ENCODE data around the gene LGALS9B. TPM values are rescaled to one million over a fixed set of nuclear protein-coding genes. Genes with fewer than 3 reads are reported as not detected.
"Not testable (repeated sequence)": the region's sequence is repeated elsewhere in the genome, so short reads cannot be mapped to it uniquely, and the experiment has no call there.

The LGALS9B gene
- total RNA-seq (2014; rRNA removed; shearing (Covaris generic)) (not detected in 2 replicates), polyA plus RNA-seq (2016; fragmentation: Nextera tagmentation; extraction: Ambion mirVana) (not detected in 2 replicates)

GRCh38 chr17:20467447-20467846 is at the start of gene LGALS9B:
Gene LGALS9B, minus strand, starts transcription at chr17:20467539. Its CDS starts 69 bp downstream, at chr17:20467470.
- WGBS, 2 experiments (ENCODE audit: low coverage in 1 of 2, low lambda C conversion rate in 2 of 2, missing lambda C conversion rate in 2 of 2) = no CpG with 5 or more reads among the region's 4 CpGs
- in situ Hi-C loops (cut with MboI); H3K4me3 ChIP-seq; H3K36me3 ChIP-seq (ENCODE audit: low read depth); H4K20me1 ChIP-seq (ENCODE audit: insufficient read depth); H2AFZ ChIP-seq; DNase-seq; H3K27ac ChIP-seq; H3K4me2 ChIP-seq (ENCODE audit: unreplicated experiment); H3K9me2 ChIP-seq (ENCODE audit: insufficient read depth); H3K79me2 ChIP-seq (ENCODE audit: insufficient read depth); H3K27me3 ChIP-seq (replicated peaks; ENCODE audit: insufficient read depth); H3K9ac ChIP-seq; H3F3A ChIP-seq (ENCODE audit: insufficient read depth); H3K4me1 ChIP-seq (ENCODE audit: insufficient read depth); H3K9me3 ChIP-seq (ENCODE audit: low read depth): not testable (repeated sequence)

DNA sequence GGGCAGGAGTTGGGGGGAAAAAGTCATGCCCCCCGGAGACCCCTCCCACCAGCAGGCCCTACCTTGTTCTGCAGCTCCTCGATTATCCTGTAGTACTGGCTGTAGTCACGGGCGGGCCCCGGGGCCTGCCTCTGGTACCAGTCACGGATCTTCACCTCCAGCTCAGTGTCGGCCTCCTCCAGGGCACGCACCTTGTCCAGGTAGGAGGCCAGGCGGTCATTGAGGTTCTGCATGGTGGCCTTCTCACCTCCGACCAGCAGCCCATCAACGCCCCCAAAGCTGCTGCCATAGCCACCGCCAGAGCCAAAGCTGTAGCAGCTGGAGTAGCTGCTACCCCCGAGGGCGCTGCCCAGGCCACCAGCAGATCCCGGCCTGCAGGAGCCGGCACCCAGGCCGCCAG is 49.6 kb upstream of the LGALS9B start:
- H3K9ac ChIP-seq; H3K27me3 ChIP-seq (replicated peaks; ENCODE audit: insufficient read depth); H3K4me1 ChIP-seq (ENCODE audit: insufficient read depth); H3K36me3 ChIP-seq (ENCODE audit: low read depth); H3K4me3 ChIP-seq; H3K27ac ChIP-seq; DNase-seq; in situ Hi-C loops (cut with MboI); H3F3A ChIP-seq (ENCODE audit: insufficient read depth); H2AFZ ChIP-seq; H4K20me1 ChIP-seq (ENCODE audit: insufficient read depth); H3K9me2 ChIP-seq (ENCODE audit: insufficient read depth); H3K9me3 ChIP-seq (ENCODE audit: low read depth); H3K4me2 ChIP-seq (ENCODE audit: unreplicated experiment); H3K79me2 ChIP-seq (ENCODE audit: insufficient read depth): not testable (repeated sequence)
- WGBS, 2 experiments (ENCODE audit: low coverage in 1 of 2, low lambda C conversion rate in 2 of 2, missing lambda C conversion rate in 2 of 2) = 75% methylated on average over 10 to 17 of the region's 17 CpGs

GRCh38 chr17:20515099-20515498 is 47.8 kb upstream of the LGALS9B start:
- H3K79me2 ChIP-seq (ENCODE audit: insufficient read depth); H3K4me3 ChIP-seq; H4K20me1 ChIP-seq (ENCODE audit: insufficient read depth); H3F3A ChIP-seq (ENCODE audit: insufficient read depth); H3K9ac ChIP-seq; DNase-seq; H3K36me3 ChIP-seq (ENCODE audit: low read depth); H3K27ac ChIP-seq; H2AFZ ChIP-seq; H3K9me3 ChIP-seq (ENCODE audit: low read depth); H3K27me3 ChIP-seq (replicated peaks; ENCODE audit: insufficient read depth); in situ Hi-C loops (cut with MboI); H3K4me1 ChIP-seq (ENCODE audit: insufficient read depth); H3K9me2 ChIP-seq (ENCODE audit: insufficient read depth); H3K4me2 ChIP-seq (ENCODE audit: unreplicated experiment): not testable (repeated sequence)
- WGBS, 2 experiments (ENCODE audit: low coverage in 1 of 2, low lambda C conversion rate in 2 of 2, missing lambda C conversion rate in 2 of 2) = 44 to 66% methylated on average over 9 of the region's 10 CpGs

DNA sequence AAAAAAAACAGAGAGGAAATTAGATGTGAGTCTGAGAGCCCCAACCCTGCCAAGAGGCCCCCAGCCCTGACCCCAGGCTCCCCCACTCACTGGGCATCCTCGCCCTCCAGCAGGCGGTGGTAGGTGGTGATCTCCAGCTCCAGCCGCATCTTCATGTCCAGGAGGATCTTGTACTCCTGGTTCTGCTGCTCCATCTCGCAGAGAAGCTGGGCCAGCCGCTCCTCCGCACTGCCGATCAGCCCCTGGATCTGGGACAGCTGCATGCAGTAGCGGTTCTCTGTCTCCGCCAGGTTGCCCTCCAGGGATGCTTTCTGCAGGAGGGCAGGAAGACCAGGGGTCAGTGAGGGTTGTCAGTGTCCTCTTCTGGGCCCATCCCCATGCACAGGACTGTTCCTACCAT is 46.2 kb upstream of the LGALS9B start:
- H3K79me2 ChIP-seq (ENCODE audit: insufficient read depth); H3K36me3 ChIP-seq (ENCODE audit: low read depth); H3K4me2 ChIP-seq (ENCODE audit: unreplicated experiment); H3K27me3 ChIP-seq (replicated peaks; ENCODE audit: insufficient read depth); H3K9me2 ChIP-seq (ENCODE audit: insufficient read depth); H3K9me3 ChIP-seq (ENCODE audit: low read depth); H4K20me1 ChIP-seq (ENCODE audit: insufficient read depth); DNase-seq; H3K4me3 ChIP-seq; H3F3A ChIP-seq (ENCODE audit: insufficient read depth); H2AFZ ChIP-seq; in situ Hi-C loops (cut with MboI); H3K9ac ChIP-seq; H3K27ac ChIP-seq; H3K4me1 ChIP-seq (ENCODE audit: insufficient read depth): not testable (repeated sequence)
- WGBS, 2 experiments (ENCODE audit: low coverage in 1 of 2, low lambda C conversion rate in 2 of 2, missing lambda C conversion rate in 2 of 2) = 84 to 100% methylated on average over 1 to 3 of the region's 9 CpGs

GRCh38 chr17:20512378-20512777 is 45.0 kb upstream of the LGALS9B start:
- H2AFZ ChIP-seq; H3K4me3 ChIP-seq; DNase-seq; H3K4me2 ChIP-seq (ENCODE audit: unreplicated experiment); H3K4me1 ChIP-seq (ENCODE audit: insufficient read depth); H3K79me2 ChIP-seq (ENCODE audit: insufficient read depth); H3K36me3 ChIP-seq (ENCODE audit: low read depth); H3K27me3 ChIP-seq (replicated peaks; ENCODE audit: insufficient read depth); H3F3A ChIP-seq (ENCODE audit: insufficient read depth); H3K27ac ChIP-seq; H4K20me1 ChIP-seq (ENCODE audit: insufficient read depth); H3K9me3 ChIP-seq (ENCODE audit: low read depth); H3K9ac ChIP-seq; H3K9me2 ChIP-seq (ENCODE audit: insufficient read depth); in situ Hi-C loops (cut with MboI): not testable (repeated sequence)
- WGBS, 2 experiments (ENCODE audit: low coverage in 1 of 2, low lambda C conversion rate in 2 of 2, missing lambda C conversion rate in 2 of 2) = no CpG with 5 or more reads among the region's 18 CpGs

- H3K27ac ChIP-seq; H2AFZ ChIP-seq; H3K4me3 ChIP-seq; H3K4me1 ChIP-seq (ENCODE audit: insufficient read depth); H3K27me3 ChIP-seq (replicated peaks; ENCODE audit: insufficient read depth); H3K36me3 ChIP-seq (ENCODE audit: low read depth); H3K9me3 ChIP-seq (ENCODE audit: low read depth); H3K9ac ChIP-seq; in situ Hi-C loops (cut with MboI); H4K20me1 ChIP-seq (ENCODE audit: insufficient read depth); H3F3A ChIP-seq (ENCODE audit: insufficient read depth); H3K4me2 ChIP-seq (ENCODE audit: unreplicated experiment); H3K79me2 ChIP-seq (ENCODE audit: insufficient read depth); DNase-seq; H3K9me2 ChIP-seq (ENCODE audit: insufficient read depth): not testable (repeated sequence)
- no CpG with 5 or more reads among the region's 8 CpGs for WGBS, 2 experiments (ENCODE audit: low coverage in 1 of 2, low lambda C conversion rate in 2 of 2, missing lambda C conversion rate in 2 of 2)
Observed at GRCh38 chr17:20511778-20512177, 44.4 kb upstream of the LGALS9B start.

- H3K4me3 ChIP-seq; H3K79me2 ChIP-seq (ENCODE audit: insufficient read depth); H2AFZ ChIP-seq; DNase-seq; H3K27ac ChIP-seq; H3K36me3 ChIP-seq (ENCODE audit: low read depth); H3K9ac ChIP-seq; H3F3A ChIP-seq (ENCODE audit: insufficient read depth); H3K4me2 ChIP-seq (ENCODE audit: unreplicated experiment); H4K20me1 ChIP-seq (ENCODE audit: insufficient read depth); H3K9me3 ChIP-seq (ENCODE audit: low read depth); H3K4me1 ChIP-seq (ENCODE audit: insufficient read depth); H3K27me3 ChIP-seq (replicated peaks; ENCODE audit: insufficient read depth); in situ Hi-C loops (cut with MboI); H3K9me2 ChIP-seq (ENCODE audit: insufficient read depth): not testable (repeated sequence)
- 66 to 68% methylated on average over 7 to 8 of the region's 16 CpGs for WGBS, 2 experiments (ENCODE audit: low coverage in 1 of 2, low lambda C conversion rate in 2 of 2, missing lambda C conversion rate in 2 of 2)
Observed at GRCh38 chr17:20505333-20505732, 38.0 kb upstream of the LGALS9B start.

- 79% methylated on average over 3 of the region's 11 CpGs; no CpG with 5 or more reads in 1 of the 2 experiments for WGBS, 2 experiments (ENCODE audit: low coverage in 1 of 2, low lambda C conversion rate in 2 of 2, missing lambda C conversion rate in 2 of 2)
- H3K27me3 ChIP-seq (replicated peaks; ENCODE audit: insufficient read depth); H4K20me1 ChIP-seq (ENCODE audit: insufficient read depth); H3K9me2 ChIP-seq (ENCODE audit: insufficient read depth); H3K9me3 ChIP-seq (ENCODE audit: low read depth); H2AFZ ChIP-seq; H3K4me3 ChIP-seq; DNase-seq; H3K4me1 ChIP-seq (ENCODE audit: insufficient read depth); H3K9ac ChIP-seq; H3K79me2 ChIP-seq (ENCODE audit: insufficient read depth); H3F3A ChIP-seq (ENCODE audit: insufficient read depth); H3K4me2 ChIP-seq (ENCODE audit: unreplicated experiment); H3K27ac ChIP-seq; H3K36me3 ChIP-seq (ENCODE audit: low read depth); in situ Hi-C loops (cut with MboI): not testable (repeated sequence)
Observed at GRCh38 chr17:20504388-20505066, 37.2 kb upstream of the LGALS9B start.

Data from GM23248 (cell line).